SK-N-SH (cell line): ENCODE results near the gene CARD18. TPM values are rescaled to one million over a fixed set of nuclear protein-coding genes. Genes with fewer than 3 reads are reported as not detected.

Experiments used
- CTCF ChIA-PET: fragments of 300-600, 350-600 bp; formaldehyde crosslinking; extraction: SDS; loops from one replicate; lab custom pipeline; 2021; lab: Yijun Ruan, JAX
- POLR2A ChIA-PET: fragments of 350-600 bp; sonication (Branson Sonifier 250); formaldehyde crosslinking; extraction: SDS; loops from one replicate; lab custom pipeline; 2020; ENCODE audit warnings: antibody characterized with exemption, inconsistent platforms; lab: Yijun Ruan, JAX
- DNase-seq: peaks from one replicate; pipeline ENCODE4 v3.0.0; 2012
- H2AFZ ChIP-seq: fragments of 200-600 bp; sonication (generic); 2 replicates; pipeline ENCODE4 v1.8.1; 2016; ENCODE audit warnings: antibody characterized with exemption, mild to moderate bottlenecking, low read depth
- H3F3A ChIP-seq: fragments of 200-600 bp; sonication (generic); replicated peaks from 2 replicates; pipeline ENCODE3; 2016; ENCODE audit warnings: antibody characterized with exemption, mild to moderate bottlenecking; ENCODE audit not compliant: insufficient read depth
- H3K27ac ChIP-seq, 2 experiments: fragments of 200-500 bp in 1 of 2; fragments of 200-600 bp in 1 of 2; sonication (Bioruptor generic) in 1 of 2; sonication (generic), shearing (Covaris generic) in 1 of 2; 2 replicates each; pipeline versions ENCODE4 v1.5.1 to v1.6.1; 2014 to 2016; ENCODE audit warnings: low read depth in 2 of 2, inconsistent platforms in 1 of 2, low read length in 1 of 2, mild to moderate bottlenecking in 1 of 2, mixed read lengths in 1 of 2
- H3K27me3 ChIP-seq: fragments of 200-600 bp; sonication (generic), shearing (Covaris generic); 2 replicates; pipeline ENCODE4 v1.6.1; 2016; ENCODE audit warnings: mixed run types; ENCODE audit not compliant: insufficient read depth
- H3K36me3 ChIP-seq, 2 experiments: fragments of 200-500 bp in 1 of 2; fragments of 200-600 bp in 1 of 2; sonication (Bioruptor generic) in 1 of 2; sonication (generic) in 1 of 2; replicated peaks in 1 of 2; 2 replicates each; pipeline versions ENCODE3 to v1.5.1; 2014 to 2016; ENCODE audit warnings: low read length in 1 of 2, mild to moderate bottlenecking in 1 of 2; ENCODE audit not compliant: insufficient read depth in 2 of 2, control insufficient read depth in 1 of 2
- H3K4me1 ChIP-seq, 2 experiments: fragments of 200-500 bp in 1 of 2; fragments of 200-600 bp in 1 of 2; sonication (Bioruptor generic) in 1 of 2; sonication (generic), shearing (Covaris generic) in 1 of 2; 2 replicates each; pipeline versions ENCODE4 v1.5.1 to v1.6.1; 2014 to 2016; ENCODE audit warnings: low read depth in 1 of 2, low read length in 1 of 2, mixed run types in 1 of 2; ENCODE audit not compliant: insufficient read depth in 2 of 2, control insufficient read depth in 1 of 2
- H3K4me2 ChIP-seq: fragments of 200-600 bp; sonication (generic), shearing (Covaris generic); 2 replicates; pipeline ENCODE4 v1.6.1; 2017; ENCODE audit warnings: mixed run types
- H3K4me3 ChIP-seq, 2 experiments: fragments of 200-500 bp in 1 of 2; fragments of 200-600 bp in 1 of 2; sonication (Bioruptor generic) in 1 of 2; sonication (generic), shearing (Covaris generic) in 1 of 2; 2 replicates each; pipeline versions ENCODE4 v1.5.1 to v1.8.1; 2014 to 2016; ENCODE audit warnings: low read depth in 2 of 2, inconsistent platforms in 1 of 2, low read length in 1 of 2, mild to moderate bottlenecking in 1 of 2, mixed read lengths in 1 of 2, moderate library complexity in 1 of 2
- H3K79me2 ChIP-seq: fragments of 200-600 bp; sonication (generic); 2 replicates; pipeline ENCODE4 v1.8.1; 2017; ENCODE audit warnings: mild to moderate bottlenecking; ENCODE audit not compliant: insufficient read depth
- H3K9ac ChIP-seq: fragments of 200-600 bp; sonication (generic); 2 replicates; pipeline ENCODE4 v1.6.1; 2017; ENCODE audit warnings: mixed run types
- H3K9me2 ChIP-seq: fragments of 200-600 bp; sonication (generic); 2 replicates; pipeline ENCODE4 v1.6.1; 2017; ENCODE audit warnings: mixed run types
- H3K9me3 ChIP-seq: fragments of 200-600 bp; sonication (generic); 2 replicates; pipeline ENCODE4 v1.6.1; 2017; ENCODE audit warnings: mixed run types, mild to moderate bottlenecking, moderate library complexity
- H4K20me1 ChIP-seq: fragments of 200-600 bp; sonication (generic); 2 replicates; pipeline ENCODE4 v1.6.1; 2017; ENCODE audit warnings: mild to moderate bottlenecking, mixed run types; ENCODE audit not compliant: insufficient read depth
- CHD2 ChIP-seq: fragments of 150-350 bp; IDR thresholded peaks from 2 replicates; pipeline ENCODE4 v1.6.1; 2018; ENCODE audit warnings: low read length; ENCODE audit not compliant: partially characterized antibody
- EP300 ChIP-seq, 2 experiments: IDR thresholded peaks; 2 replicates each; pipeline versions ENCODE4 v1.4.0 to v1.6.1; 2012; ENCODE audit warnings: borderline replicate concordance in 1 of 2, low read depth in 1 of 2, low read length in 1 of 2
- EZH2phosphoT487 ChIP-seq: fragments of 200-600 bp; sonication (generic); IDR thresholded peaks from 2 replicates; pipeline ENCODE4 v1.6.1; 2017; ENCODE audit warnings: low read depth, mixed run types, mild to moderate bottlenecking, antibody characterized with exemption, moderate library complexity, borderline replicate concordance
- FOSL2 ChIP-seq: IDR thresholded peaks from 2 replicates; pipeline ENCODE4 v1.4.0; 2012; ENCODE audit warnings: low read depth, mild to moderate bottlenecking, moderate library complexity, borderline replicate concordance
- FOXJ3 ChIP-seq: sonication (generic); formaldehyde crosslinking; IDR thresholded peaks from 2 replicates; pipeline ENCODE4 v1.5.1; 2020; ENCODE audit warnings: mild to moderate bottlenecking, missing genetic modification reagents
- IRF3 ChIP-seq: fragments of 150-350 bp; IDR thresholded peaks from 2 replicates; pipeline ENCODE4 v1.6.1; 2016; ENCODE audit warnings: mild to moderate bottlenecking, low read depth, low read length
- MAX ChIP-seq: IDR thresholded peaks from 2 replicates; pipeline ENCODE4 v1.4.0; 2012; ENCODE audit warnings: low read depth
- NRF1 ChIP-seq: IDR thresholded peaks from 2 replicates; pipeline ENCODE4 v1.6.1; 2012; ENCODE audit warnings: low read depth, mild to moderate bottlenecking, low read length
- POLR2AphosphoS5 ChIP-seq: IDR thresholded peaks from 2 replicates; pipeline ENCODE4 v1.6.1; 2012; ENCODE audit warnings: low read depth, low read length
- RAD21 ChIP-seq: IDR thresholded peaks from 2 replicates; pipeline ENCODE4 v1.6.1; 2012; ENCODE audit warnings: mild to moderate bottlenecking, low read length
- RCOR1 ChIP-seq: fragments of 150-350 bp; IDR thresholded peaks from 2 replicates; pipeline ENCODE4 v1.6.1; 2017; ENCODE audit warnings: antibody characterized with exemption, low read length
- RXRA ChIP-seq: IDR thresholded peaks from 2 replicates; pipeline ENCODE4 v1.4.0; 2012; ENCODE audit warnings: low read depth, mild to moderate bottlenecking, borderline replicate concordance
- SMC3 ChIP-seq: IDR thresholded peaks from 2 replicates; pipeline ENCODE4 v1.6.1; 2012; ENCODE audit warnings: low read depth, low read length, improper control_type of control experiment
- TEAD4 ChIP-seq: IDR thresholded peaks from 2 replicates; pipeline ENCODE4 v1.4.0; 2012; ENCODE audit warnings: mild to moderate bottlenecking, borderline replicate concordance; ENCODE audit not compliant: insufficient read depth
- ZBTB33 ChIP-seq: IDR thresholded peaks from 2 replicates; pipeline ENCODE4 v1.4.0; 2012; ENCODE audit warnings: low read depth, borderline replicate concordance
- WGBS: methylation state at CpG from one replicate; pipeline ENCODE4 v1.1.6; 2017; ENCODE audit warnings: low lambda C conversion rate; 5-methylcytosine and 5-hydroxymethylcytosine counted together
- polyA plus RNA-seq, 3 experiments: library from polyadenylated mRNA; depleted of rRNA; stranded (reverse); fragments of >200 nt; gene quantifications; 2 replicates each; pipeline ENCODE4 v1.2.3, GENCODE V29; 2012
- TF ChIP-seq, protein P1 (sequence below): fragments of 150-350 bp; IDR thresholded peaks from 2 replicates; pipeline ENCODE4 v1.6.1; 2017; ENCODE audit warnings: antibody characterized with exemption, low read length, low read depth, borderline replicate concordance
- TF ChIP-seq, protein P2 (sequence below): IDR thresholded peaks from 2 replicates; pipeline ENCODE4 v1.4.0; 2012; ENCODE audit warnings: low read depth, borderline replicate concordance
- TF ChIP-seq, protein P3 (sequence below): IDR thresholded peaks from 2 replicates; pipeline ENCODE4; 2012
- TF ChIP-seq, protein P4 (sequence below): fragments of 200-600 bp; sonication (generic); IDR thresholded peaks from 2 replicates; pipeline ENCODE4 v1.6.1; 2017; ENCODE audit warnings: antibody characterized with exemption, mild to moderate bottlenecking, moderate library complexity

The CARD18 gene
- polyA plus RNA-seq, 1 of the 3 experiments (the other 2 are of a cell fraction) = not detected

GRCh38 chr11:105162506-105162905 lies 22.9 kb upstream of the CARD18 start:
- no peak for DNase-seq
- Histone ChIP-seq H3K4me1 (no peaks in the 10 kb centered on the region), H3K4me2 (no peak overlapping the region), H3K36me3 (no peaks in the 10 kb centered on the region), H3K4me3 (no peak overlapping the region), H4K20me1 (no peaks in the 10 kb centered on the region)
- WGBS = 11% methylated on average over 1 of the region's 1 CpG
- ChIA-PET POLR2A (no interaction called here), CTCF (no interaction called here)
- TF ChIP-seq, protein P1, sequence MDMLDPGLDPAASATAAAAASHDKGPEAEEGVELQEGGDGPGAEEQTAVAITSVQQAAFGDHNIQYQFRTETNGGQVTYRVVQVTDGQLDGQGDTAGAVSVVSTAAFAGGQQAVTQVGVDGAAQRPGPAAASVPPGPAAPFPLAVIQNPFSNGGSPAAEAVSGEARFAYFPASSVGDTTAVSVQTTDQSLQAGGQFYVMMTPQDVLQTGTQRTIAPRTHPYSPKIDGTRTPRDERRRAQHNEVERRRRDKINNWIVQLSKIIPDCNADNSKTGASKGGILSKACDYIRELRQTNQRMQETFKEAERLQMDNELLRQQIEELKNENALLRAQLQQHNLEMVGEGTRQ = no peak
- TF ChIP-seq NRF1 (no peak), FOSL2 (no peak), RAD21 (no peak), POLR2AphosphoS5 (no peak), FOXJ3 (CRISPR knock-in tag) (no peak), IRF3 (no peak), RXRA (no peak), EP300 (IDR thresholded peaks at IDR 0.05; ENCODE audit: borderline replicate concordance in 1 of 2, low read depth in 1 of 2, low read length in 1 of 2) (no peak), SMC3 (no peak), RCOR1 (no peak), MAX (no peak), CHD2 (no peak), ZBTB33 (no peak), TEAD4 (no peak), EZH2phosphoT487 (no peak)
- TF ChIP-seq, protein P2, sequence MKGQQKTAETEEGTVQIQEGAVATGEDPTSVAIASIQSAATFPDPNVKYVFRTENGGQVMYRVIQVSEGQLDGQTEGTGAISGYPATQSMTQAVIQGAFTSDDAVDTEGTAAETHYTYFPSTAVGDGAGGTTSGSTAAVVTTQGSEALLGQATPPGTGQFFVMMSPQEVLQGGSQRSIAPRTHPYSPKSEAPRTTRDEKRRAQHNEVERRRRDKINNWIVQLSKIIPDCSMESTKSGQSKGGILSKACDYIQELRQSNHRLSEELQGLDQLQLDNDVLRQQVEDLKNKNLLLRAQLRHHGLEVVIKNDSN = no peak
- TF ChIP-seq, protein P3, sequence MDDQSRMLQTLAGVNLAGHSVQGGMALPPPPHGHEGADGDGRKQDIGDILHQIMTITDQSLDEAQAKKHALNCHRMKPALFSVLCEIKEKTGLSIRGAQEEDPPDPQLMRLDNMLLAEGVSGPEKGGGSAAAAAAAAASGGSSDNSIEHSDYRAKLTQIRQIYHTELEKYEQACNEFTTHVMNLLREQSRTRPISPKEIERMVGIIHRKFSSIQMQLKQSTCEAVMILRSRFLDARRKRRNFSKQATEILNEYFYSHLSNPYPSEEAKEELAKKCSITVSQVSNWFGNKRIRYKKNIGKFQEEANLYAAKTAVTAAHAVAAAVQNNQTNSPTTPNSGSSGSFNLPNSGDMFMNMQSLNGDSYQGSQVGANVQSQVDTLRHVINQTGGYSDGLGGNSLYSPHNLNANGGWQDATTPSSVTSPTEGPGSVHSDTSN = no peak
- TF ChIP-seq, protein P4, sequence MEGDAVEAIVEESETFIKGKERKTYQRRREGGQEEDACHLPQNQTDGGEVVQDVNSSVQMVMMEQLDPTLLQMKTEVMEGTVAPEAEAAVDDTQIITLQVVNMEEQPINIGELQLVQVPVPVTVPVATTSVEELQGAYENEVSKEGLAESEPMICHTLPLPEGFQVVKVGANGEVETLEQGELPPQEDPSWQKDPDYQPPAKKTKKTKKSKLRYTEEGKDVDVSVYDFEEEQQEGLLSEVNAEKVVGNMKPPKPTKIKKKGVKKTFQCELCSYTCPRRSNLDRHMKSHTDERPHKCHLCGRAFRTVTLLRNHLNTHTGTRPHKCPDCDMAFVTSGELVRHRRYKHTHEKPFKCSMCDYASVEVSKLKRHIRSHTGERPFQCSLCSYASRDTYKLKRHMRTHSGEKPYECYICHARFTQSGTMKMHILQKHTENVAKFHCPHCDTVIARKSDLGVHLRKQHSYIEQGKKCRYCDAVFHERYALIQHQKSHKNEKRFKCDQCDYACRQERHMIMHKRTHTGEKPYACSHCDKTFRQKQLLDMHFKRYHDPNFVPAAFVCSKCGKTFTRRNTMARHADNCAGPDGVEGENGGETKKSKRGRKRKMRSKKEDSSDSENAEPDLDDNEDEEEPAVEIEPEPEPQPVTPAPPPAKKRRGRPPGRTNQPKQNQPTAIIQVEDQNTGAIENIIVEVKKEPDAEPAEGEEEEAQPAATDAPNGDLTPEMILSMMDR = no peak
- TF ChIP-seq, all 33 proteins: peak for 0
- H3K9ac ChIP-seq = no peak overlapping the region
- no peaks in the 10 kb centered on the region for H3K9me3 ChIP-seq
- no peaks in the 10 kb centered on the region for H3F3A ChIP-seq
- no peaks in the 10 kb centered on the region for H3K79me2 ChIP-seq
- H3K27me3 ChIP-seq = no peaks in the 10 kb centered on the region
- no peak overlapping the region for H3K27ac ChIP-seq
- no peaks in the 10 kb centered on the region for H3K9me2 ChIP-seq
- no peak overlapping the region for H2AFZ ChIP-seq
